ENCODE data around the gene AP2A1.

DNA sequence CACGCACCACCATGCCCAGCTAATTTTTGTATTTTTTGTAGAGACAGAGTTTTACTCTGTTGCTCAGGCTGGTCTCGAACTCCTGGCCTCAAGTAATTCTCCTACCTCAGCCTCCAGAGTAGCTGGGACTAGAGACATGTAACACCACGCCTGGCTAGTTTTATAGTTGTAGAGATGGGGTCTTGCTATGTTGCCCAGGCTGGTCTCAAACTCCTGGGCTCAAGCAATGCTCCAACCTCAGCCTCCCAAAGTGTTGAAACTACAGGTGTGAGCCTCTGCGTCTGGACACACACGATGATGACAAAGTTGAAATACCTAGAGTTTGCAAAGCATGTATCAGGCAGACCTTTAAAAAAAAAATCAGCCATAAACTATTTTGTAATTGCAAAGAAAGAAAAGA is 79.6 kb downstream of the AP2A1 start:
- TF ChIP-seq EZH2 (IDR thresholded peaks at IDR 0.05; ENCODE audit: insufficient read depth, poor library complexity, severe bottlenecking) (no peak), EZH2phosphoT487 (IDR thresholded peaks at IDR 0.05; ENCODE audit: insufficient read depth, low read depth) (no peak)
